ENCODE results near the gene MAP2K7. TPM values are rescaled to one million over a fixed set of nuclear protein-coding genes. Genes with fewer than 3 reads are reported as not detected.

MAP2K7 gene
- total RNA-seq, 1 donor from 2014 or later, result 55.6 TPM

DNA sequence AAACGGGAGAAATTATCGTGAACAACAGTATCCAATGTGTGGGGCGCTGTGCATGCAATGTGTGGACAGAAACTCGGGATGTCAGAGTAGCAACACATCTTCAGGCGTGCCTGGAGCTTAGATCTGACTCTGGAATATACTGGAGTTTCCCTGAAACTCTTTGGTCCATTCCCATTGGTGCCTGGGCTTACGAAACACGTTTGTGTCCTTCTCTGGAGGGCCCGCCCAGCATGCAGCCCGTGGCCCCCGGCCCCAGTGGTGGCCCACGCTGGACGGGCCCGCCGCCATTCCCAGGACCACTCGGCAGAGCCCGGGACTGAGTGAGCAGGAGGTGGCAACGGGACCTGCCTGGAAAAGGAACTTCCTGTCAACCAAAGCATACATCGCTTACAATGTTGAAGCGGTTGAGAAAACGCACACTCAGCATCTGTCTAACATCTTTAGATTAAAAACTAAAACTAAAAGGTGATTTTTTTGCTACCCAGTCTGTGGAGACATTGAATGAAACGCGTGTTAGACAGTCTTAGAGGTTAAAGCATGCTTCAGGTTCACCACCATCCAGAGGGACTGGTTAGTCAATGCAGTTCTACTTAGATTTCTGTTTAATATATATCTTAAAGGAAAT lies 59.1 kb downstream of the MAP2K7 start:
- Mint-ChIP-seq H3K36me3 (peaks cover 26% of the 10 kb centered on the region), H3K4me1 (peaks cover 5% of the 10 kb centered on the region), H3K27ac (no peak overlapping the region), H3K9me3 (no peaks in the 10 kb centered on the region), H3K4me3 (no peak overlapping the region), H3K27me3 (ENCODE audit: low read depth) (no peaks in the 10 kb centered on the region)
- no peak for DNase-seq (ENCODE audit: low spot score in 2 of 2, unreplicated experiment in 2 of 2)
- TF ChIP-seq, protein P1, sequence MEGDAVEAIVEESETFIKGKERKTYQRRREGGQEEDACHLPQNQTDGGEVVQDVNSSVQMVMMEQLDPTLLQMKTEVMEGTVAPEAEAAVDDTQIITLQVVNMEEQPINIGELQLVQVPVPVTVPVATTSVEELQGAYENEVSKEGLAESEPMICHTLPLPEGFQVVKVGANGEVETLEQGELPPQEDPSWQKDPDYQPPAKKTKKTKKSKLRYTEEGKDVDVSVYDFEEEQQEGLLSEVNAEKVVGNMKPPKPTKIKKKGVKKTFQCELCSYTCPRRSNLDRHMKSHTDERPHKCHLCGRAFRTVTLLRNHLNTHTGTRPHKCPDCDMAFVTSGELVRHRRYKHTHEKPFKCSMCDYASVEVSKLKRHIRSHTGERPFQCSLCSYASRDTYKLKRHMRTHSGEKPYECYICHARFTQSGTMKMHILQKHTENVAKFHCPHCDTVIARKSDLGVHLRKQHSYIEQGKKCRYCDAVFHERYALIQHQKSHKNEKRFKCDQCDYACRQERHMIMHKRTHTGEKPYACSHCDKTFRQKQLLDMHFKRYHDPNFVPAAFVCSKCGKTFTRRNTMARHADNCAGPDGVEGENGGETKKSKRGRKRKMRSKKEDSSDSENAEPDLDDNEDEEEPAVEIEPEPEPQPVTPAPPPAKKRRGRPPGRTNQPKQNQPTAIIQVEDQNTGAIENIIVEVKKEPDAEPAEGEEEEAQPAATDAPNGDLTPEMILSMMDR (IDR thresholded peaks at IDR 0.05; ENCODE audit: unreplicated experiment), result no peak

DNA sequence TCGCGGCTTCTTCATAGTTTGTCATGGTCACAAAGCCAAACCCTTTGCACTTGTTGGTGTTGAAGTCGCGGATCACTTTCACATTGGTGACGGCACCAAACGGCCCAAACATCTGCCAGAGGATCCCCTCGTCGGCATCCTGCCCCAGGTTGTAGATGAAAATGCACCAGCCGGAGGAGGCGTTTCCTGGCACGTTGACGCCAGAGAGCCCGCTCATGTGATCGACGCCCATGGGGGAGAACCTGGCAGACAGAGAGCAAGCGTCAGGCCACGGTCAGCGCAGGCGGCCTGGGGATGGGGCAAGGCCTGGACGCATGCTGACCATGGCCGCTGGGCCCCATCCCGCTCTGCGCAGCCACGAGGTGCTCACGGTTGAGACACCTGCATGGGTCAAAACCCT lies 59.9 kb downstream of the MAP2K7 start:
- H3K9me3 Mint-ChIP-seq, result no peaks in the 10 kb centered on the region
- no peak overlapping the region for H3K27ac Mint-ChIP-seq
- peaks cover 26% of the 10 kb centered on the region for H3K36me3 Mint-ChIP-seq
- TF ChIP-seq, protein P1 (IDR thresholded peaks at IDR 0.05; ENCODE audit: unreplicated experiment), result no peak
- no peak for DNase-seq (ENCODE audit: low spot score in 2 of 2, unreplicated experiment in 2 of 2)
- no peak overlapping the region for H3K4me3 Mint-ChIP-seq
- peaks cover 5% of the 10 kb centered on the region for H3K4me1 Mint-ChIP-seq
- no peaks in the 10 kb centered on the region for H3K27me3 Mint-ChIP-seq (ENCODE audit: low read depth)

Other genes with a start within 250 kb of the MAP2K7 start
- not detected in 3 replicates for gene RETN, start 234.8 kb upstream of the MAP2K7 start, total RNA-seq
- not detected in 3 replicates for gene MCEMP1, start 226.8 kb upstream of the MAP2K7 start, total RNA-seq
- 83.9 to 93.7 TPM (median 85.2 TPM) in 3 replicates for gene TRAPPC5, start 223.0 kb upstream of the MAP2K7 start, total RNA-seq
- gene FCER2, start 201.7 kb upstream of the MAP2K7 start, total RNA-seq, result not detected in 3 replicates
- gene CLEC4G, start 171.8 kb upstream of the MAP2K7 start, total RNA-seq, result not detected in 3 replicates
- gene CD209, start 156.3 kb upstream of the MAP2K7 start, total RNA-seq, result not detected in 3 replicates
- gene CLEC4M, start 140.6 kb upstream of the MAP2K7 start, total RNA-seq, result 1.2 to 2.1 TPM (median 1.5 TPM) in 3 replicates
- 18.5 to 21.7 TPM (median 19.5 TPM) in 3 replicates for gene EVI5L, start 73.7 kb upstream of the MAP2K7 start, total RNA-seq
- gene PRR36, start 29.5 kb upstream of the MAP2K7 start, total RNA-seq, result 23.4 to 25.1 TPM (median 24.0 TPM) in 3 replicates
- gene LRRC8E, start 15.4 kb upstream of the MAP2K7 start, total RNA-seq, result 4.3 to 5.2 TPM (median 4.9 TPM) in 3 replicates
- 1.2 to 1.7 TPM (median 1.2 TPM) in 3 replicates for gene TGFBR3L, start 11.0 kb downstream of the MAP2K7 start, total RNA-seq
- 15.6 to 16.8 TPM (median 16.3 TPM) in 3 replicates for gene SNAPC2, start 16.5 kb downstream of the MAP2K7 start, total RNA-seq
- 50.5 to 53.6 TPM (median 51.2 TPM) in 3 replicates for gene CTXN1, start 22.3 kb downstream of the MAP2K7 start, total RNA-seq
- gene TIMM44, start 39.8 kb downstream of the MAP2K7 start, total RNA-seq, result 76.3 to 80.7 TPM (median 78.3 TPM) in 3 replicates
- 112 to 119 TPM (median 116 TPM) in 3 replicates for gene ELAVL1, start 101.8 kb downstream of the MAP2K7 start, total RNA-seq
- gene CCL25, start 148.9 kb downstream of the MAP2K7 start, total RNA-seq, result 0.29 to 0.42 TPM in 2 of 3 replicates, not detected in the other
- 115 to 124 TPM (median 120 TPM) in 3 replicates for gene FBN3, start 245.7 kb downstream of the MAP2K7 start, total RNA-seq

Data from mesothelial cell of epicardium (in vitro differentiated cells).